ENCODE data around the gene PTCH1.

The PTCH1 gene

DNA sequence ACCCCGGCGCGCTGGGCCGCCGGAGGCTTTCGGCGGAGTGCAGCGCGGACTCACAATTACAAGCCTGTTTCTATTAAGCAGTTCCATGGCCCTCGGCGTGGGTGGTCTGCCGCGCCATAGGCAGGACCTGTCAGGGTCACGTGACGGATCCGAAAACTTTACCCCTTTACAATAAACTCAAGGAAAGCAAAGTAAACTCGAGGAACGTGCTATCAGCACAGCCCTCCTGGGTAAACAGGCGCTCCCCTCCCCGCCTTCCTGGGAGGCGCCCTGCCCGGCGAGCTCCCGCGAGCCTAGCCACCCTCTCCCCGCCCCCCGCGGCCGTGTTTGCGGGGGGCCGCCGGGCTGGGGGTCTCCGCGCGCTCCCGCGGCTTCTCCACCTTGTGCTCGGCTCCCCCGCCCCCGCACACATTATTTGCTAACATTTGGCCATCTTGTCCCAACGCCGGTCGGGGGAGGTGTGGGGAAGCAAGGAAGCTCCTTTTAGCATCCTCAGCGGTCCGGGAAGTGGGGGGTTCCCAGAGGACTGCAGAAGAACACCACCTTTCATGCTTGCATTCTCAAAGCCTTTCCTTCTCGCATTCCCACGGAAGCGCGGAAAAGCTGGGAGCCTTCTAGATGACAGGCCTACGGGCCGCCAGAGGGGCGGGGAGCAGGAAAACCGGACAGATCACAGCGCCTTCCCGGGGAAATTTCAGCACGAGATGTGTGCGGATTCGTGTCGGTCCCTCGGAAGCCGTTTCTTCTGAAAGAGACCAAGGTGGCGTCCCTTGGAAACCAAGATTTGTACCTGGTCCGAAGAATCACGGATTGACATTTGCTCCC lies at the start of gene PTCH1:
PTCH1 (minus strand) TSS at position 238 of the 825 bp plus-strand sequence.
- DNase-seq, result peak; percentile 43

DNA sequence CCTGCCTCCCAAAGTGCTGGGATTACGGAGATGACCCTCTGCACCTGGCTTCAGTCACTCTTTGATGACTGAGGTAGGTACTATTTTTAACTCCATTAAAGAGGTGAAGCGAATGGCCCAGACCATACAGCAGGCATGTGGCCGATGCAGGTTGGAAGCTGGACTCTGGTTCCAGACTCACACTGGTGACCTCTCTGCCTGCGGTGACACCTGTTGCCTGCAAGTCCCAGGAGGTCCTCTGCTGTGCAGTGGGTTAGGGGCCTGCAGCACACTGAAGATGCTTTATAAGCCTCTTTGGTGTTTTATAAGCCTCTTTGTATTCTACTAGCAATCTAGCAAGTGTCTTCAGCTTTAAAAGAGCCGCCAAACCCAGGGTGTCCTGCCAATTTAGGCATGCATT lies 49.2 kb upstream of the PTCH1 start:
- DNase-seq, result no peak

DNA sequence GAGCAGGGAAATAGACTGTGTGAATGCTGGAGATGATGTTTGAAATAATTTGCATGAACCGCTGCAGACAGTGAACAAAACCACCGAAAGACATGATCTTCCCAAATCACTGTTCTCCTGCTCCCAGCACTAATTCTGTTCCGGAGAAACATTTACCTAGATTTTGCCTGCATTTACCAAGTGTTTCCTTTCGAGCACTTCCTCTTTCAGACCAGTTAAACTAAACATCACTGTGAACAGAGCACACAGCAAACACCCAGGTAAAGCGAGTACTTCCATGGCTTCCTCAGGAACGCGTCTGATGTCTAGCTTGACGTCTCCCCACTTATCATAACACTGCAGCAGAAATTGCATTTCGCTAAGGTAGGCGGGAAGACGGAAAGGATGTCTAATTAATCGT lies 45.1 kb upstream of the PTCH1 start:
- no peak for DNase-seq

DNA sequence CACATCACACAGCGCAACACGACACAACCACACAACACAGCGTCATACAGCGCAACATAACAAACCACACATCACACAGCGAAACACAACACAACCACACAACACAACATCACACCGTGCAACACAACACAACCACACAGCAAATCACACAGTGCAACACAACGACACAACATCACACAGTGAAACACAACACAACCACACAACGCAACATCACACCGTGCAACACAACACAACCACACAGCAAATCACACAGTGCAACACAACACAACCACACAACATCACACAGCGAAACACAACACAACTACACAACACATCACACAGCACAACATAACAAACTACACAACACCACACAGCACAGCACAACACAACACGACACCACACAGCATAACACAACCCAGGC lies 40.4 kb upstream of the PTCH1 start:
- no peak for DNase-seq

DNA sequence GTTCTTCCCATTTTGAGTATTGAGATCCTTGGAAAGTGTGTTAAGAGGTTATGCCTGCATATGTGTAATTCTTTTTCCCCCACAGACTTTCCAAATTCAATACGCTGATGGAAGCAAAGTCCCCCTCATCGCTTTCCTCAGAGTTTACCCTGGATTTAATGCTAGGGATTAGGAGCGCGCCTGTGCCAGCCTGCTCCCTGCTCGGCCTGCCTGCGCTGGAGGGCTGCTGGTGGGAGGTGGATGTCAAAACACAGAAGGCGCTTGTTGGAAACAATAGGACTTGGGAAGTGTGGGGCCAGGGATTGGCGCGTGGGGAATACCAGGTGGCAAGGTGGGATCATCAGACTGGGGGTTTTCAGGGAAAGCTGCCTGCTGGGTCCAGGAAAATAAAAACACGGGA lies 39.8 kb upstream of the PTCH1 start:
- no peak for DNase-seq

DNA sequence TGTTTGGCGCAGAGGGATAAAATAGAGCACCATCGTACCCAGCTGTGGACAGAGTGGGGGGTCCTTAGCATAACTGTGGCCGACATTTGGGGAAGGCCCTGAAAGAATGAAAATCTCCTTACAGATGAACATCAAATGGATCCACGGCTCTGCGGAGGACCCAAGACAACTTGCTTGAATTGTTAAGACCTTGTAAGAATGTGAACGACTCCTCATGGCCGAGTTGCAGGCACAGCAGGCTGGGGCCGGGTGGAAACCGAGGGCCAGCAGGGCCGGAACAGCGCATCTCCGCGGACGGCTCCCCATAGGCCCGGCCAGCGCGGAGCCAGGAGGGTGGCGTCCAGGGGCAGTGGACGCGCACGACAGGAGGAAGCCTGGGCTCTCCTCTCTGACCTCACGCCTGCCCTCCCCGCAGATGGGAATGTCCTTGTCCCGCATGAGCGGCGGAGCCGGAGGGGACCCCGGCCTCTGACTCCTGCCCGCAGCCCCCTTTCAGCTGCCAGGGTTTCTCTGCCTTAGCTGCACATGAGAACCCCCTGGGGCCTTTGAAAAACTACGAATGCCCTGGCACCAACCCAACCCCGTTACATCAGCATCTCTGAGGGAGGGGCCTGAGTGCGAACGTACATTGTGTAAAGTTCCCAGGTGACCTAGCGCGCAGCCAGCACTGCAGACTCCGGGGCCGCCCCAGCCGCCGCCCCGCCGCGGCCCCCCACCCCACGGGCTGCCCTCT lies 36.2 kb upstream of the PTCH1 start:
- no peak for DNase-seq

DNA sequence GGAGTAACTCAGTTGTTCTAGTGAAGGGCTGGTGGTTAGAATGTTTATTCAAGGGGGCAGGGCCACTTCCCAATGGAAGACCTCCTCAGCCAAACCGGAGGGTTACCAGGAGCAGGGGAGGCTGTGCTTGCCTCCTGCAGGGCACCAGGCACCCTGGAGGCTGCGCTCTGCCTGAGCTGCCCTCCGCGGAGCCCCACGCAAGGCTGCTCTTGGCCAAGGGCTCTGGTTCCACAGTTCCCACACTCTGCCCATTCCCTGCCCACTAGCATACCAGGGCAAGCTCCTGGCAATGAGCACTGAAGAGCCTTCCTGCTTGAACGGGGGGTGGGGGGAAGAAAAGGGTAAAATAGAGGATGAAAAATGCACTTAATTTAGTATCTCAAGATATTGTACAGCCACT lies 35.5 kb upstream of the PTCH1 start:
- no peak for DNase-seq

DNA sequence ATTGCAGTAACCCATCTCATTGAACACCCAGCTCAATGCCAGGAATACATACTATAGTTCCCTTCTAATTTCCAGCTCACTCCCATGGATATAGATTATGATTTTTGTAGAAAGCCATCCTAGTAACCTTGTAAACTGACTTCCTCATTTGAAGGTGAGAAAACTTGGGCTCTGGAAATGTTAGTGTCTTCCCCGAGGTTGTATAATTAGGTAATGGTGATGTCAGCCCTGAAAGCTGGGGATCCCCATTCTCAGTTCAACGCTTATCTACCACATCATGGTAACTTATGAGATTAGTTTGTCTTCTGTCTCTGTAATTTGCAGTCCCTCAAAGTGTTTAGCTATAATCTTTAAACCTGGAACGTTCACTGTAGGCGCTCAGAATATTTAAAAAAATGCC lies 34.6 kb upstream of the PTCH1 start:
- no peak for DNase-seq

DNA sequence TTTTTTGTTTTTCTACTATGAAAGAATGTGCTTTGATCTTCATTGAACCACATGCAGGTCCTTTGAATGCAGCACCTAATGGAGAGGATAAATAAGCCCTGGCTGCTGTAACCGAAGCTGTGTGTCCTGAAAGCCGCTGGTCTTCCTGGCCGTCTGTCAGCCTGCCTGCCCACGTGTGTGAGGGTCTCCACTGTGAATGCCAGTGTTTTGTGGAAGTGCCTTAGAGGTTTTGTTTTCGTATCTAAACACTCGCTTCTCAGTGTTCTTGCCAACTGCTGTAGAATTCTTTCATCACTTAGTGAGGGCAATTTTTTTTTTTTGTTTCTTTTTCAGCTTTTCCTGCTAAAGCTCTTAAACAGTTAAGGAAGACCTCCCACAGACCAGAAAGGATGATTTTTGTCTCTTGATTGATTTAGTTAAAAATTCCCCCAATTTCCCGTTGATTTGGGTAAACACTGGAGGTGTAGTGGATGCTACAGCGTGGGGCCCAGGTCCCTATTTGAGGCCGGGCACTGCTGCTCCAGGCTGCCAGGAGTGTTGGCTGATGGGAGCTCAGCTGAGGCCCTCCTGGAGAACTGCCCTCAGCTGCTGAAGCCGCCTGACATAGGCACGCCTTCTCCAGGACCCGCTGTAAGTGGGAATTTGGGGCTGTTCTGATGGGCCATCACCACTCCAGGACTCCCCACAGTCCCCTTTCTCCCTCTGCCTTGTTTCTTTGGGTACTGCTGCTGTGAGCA lies 29.2 kb upstream of the PTCH1 start:
- DNase-seq, result no peak

DNA sequence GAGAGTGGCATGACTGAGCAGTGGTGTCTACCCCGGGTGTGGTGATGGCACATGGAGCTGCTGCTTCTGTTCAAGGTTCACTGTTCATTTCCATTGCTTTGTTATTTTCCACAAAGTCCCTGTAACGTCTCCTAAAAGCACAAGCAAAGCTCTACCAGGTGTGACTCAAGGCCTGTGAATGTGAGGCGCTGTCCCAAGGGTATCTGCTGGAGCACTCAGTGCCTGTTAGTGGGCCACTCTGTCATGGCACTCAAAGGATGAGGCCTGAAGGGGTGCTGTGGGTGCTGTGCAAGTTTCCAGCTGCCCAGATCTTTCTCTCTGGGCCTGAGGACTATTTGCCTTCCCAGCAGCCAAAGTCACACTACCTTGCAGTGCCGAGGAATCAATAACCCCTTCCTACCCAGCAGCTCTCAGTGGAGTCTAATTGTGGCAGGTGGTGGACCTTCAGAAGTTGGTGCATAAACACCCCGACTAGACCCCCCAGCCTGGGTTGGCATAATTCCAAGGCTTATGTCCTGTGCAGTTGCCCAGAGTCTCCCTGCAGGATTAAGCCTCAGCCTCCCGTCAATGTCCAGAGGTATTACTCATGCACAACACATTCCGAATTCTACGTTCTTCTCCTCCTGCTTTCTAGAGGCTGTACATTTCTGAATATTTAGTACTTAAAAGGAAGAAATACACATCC lies 17.4 kb upstream of the PTCH1 start:
- no peak for DNase-seq

DNA sequence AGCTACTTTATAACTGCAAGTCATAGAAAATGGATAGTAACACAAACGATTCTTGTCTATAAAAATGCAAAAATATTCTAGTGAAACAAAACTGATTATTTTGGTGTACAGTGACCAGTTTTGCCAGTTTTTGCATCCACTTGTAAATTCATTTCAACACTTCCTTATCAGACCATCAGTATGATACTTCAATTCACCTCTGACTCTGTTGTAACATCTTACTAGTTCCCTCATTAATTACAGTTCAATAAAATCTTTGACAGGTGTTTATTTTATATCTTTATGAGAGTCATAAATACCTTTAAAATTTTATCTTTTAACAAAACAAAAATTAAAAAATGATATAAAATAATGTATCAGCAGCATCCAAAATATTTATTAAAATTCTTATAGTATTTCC lies 13.1 kb upstream of the PTCH1 start:
- no peak for DNase-seq

DNA sequence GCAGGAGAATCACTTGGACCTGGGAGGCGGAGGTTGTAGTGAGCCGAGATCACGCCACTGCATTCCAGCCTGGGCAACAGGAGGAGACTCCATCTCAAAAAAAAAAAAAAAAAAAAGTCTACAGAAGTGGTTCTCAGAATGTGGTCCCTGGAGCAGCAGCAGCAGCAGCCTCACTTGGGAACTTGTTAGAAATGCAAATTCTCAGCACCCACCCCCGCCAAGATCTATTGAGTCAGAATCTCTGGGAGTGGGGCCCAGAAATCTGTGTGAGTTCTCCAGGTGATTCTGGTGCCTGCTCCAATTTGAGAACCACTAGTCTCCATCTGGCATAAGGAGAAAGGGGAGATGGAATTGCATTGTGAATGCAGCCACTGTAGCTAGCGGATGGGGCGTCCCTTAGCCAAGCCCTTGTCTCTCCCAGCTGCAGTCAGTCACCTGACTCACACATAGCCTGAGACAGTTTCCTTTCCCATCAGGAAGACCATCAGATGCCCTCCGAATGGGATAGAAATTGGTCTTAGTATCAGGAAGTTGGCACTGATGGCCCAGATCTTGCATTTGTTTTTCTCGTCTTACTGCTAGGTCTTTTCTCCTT lies 12.2 kb upstream of the PTCH1 start:
- DNase-seq, result no peak

DNA sequence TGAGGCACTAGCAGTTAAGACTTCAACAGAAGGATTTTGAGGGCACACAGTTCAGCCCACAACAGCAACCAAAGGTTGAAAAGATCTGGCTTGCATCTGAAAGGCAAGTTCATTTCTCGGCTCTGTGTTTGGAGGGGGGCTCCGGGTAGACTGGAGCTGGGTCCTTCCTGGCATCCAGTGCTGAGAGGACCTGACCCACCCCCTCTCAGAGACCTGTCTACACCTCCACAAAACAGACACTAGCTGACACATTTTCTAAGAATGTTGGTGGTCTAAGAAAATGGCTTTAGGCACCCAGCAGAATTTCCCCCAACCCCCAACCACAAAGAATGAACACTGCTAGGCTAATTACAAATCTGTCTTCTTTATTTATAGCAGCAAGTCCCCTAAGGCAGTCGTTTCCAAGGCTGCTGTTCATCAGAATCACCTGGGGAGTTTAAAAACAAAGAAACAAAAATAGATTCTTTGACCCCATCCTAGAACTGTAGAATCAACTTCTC lies 6.2 kb upstream of the PTCH1 start:
- no peak for DNase-seq

DNA sequence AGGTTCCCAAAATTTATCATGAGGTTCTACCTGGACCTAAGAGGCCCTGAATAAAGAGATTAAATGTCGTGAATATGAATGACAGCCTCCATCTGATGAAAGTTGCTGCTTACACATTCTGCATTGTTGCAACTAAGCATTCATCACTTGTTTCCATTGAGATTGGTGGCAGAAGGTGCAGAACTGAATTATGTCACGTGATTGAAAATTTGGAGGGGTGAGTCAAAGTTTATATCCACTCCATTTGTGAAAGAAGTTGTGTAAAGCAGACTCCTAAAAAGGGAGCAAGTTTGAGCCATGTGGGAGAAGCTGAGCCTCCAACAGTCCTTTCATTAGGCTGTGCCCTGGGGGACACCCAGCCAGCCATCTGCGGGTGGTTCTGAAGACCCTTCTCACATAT lies 4.9 kb upstream of the PTCH1 start:
- DNase-seq, result no peak

DNA sequence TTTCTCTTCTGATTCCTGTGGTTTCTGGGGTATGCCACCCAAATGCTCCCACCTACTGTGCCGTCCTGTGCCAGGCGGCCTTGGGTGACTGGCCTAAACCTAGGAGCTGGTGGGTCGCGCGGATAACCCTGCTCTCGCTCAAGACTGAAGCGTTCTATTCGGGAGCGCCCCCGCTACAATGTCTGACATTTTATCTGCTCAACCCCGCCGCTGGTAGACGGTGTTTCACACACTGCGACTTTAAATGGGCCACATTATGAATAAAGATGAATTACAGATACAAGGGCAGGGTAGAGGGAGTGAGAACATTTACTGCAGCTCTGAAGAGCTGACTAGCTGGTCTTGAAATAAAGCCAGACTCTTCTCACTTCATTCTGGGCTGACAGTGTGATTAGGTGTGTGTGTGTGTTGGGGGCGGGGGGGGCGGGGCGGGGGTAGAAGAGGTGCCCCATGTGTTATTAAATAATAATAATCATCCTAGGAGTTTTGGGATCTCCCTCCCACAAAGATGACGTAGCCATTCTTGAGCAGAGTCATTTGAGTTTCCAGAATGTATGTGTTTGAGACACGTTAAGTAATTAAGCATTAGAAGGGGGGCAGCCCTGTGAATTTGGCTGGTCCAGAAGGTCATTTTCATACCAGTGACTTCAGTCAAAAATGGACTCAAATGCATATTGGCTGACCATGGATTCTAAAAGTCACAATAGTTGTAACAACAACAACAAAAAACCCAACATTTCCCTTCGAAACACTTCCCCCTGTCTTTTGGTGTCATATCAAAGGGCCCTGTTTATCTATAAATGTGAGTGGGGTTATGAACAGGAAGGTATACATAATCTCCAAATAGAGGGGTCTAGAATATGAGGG lies 1.0 kb upstream of the PTCH1 start:
- DNase-seq, result no peak

DNA sequence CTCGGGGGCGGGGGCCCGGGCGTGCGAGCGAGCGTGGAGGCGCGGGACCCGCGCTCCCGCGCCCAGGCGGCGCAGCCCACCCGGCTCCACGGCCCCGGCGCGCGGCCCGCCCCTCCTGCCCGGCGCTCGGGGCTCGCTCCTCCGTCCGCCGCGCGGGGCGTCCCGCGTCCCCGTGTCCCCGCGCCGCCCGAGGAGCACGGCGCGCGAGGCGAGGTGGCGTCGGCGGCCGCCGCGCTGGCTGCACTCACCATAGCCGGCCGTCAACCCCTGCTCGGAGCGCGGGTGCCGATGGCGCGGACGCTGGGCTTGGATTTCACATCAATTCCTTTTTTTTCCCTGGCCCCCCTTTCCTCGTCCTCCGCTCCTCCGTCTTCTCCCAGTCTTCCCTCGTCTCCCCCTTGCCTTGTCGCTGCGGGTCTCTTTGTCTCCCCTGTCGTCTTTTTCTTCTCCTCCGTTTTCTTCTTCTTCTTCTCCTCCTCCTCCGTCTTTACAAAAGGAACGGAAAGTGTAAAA lies 494 bp downstream of the PTCH1 start:
- peak; percentile 19 for DNase-seq

DNA sequence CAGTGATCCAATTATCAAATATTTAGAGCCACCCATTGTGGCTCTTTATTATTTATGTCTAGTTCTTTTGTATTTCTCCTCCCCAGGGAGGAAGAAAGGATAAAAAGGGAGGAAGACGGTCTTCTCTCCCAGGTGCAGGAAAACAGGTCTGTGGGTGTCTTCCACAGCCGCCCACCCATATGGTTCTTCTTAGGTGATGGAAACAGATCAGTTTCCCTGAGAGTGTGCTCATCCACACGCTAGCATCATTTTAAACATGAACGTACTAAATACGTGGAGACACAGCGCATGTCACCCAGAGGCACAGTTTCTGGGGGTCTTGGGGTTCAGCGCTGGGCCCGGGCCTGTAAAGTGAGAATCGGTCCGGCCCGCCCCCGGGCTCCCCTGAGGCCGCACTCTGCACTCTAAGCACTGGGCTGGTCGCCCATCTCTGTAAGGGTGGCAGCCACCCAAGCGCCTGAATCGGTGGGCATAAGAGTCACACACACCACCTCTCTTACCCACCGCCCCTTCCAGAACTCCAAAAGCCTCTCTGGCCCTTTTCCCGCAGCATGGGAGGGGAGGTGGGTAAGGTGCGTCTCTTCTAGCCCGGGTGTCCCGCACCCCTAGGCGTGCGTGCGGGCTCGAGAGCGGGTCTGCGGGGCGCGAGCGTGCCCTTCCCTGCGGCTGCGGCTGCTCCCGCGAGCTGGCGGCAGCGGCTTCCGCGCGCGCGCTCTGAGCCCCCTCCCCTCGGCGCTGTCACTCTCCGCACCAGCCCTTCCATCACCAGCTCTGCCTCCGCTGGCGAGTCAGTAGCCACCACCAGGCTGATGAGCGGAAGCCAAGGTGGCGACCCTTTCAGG lies 1.3 kb downstream of the PTCH1 start:
- DNase-seq, result no peak

DNA sequence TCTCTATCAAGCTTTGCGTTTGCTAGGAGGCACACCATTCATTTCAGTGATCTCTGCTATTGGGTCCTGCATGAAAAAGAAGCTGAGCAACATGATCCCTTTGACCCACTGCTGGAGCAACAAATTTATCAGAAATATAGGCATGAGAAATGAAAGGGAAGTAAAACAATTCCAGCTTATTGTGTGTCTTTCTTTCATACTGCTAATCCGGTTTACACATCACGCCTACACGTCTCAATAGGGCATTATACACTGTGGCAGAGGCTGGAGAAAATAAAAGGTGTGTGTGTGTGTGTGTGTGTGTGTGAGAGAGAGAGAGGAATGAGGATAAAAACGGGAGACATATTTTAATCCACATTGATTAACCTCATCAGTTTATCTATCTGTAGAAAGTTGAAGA lies 2.4 kb downstream of the PTCH1 start:
- no peak for DNase-seq

DNA sequence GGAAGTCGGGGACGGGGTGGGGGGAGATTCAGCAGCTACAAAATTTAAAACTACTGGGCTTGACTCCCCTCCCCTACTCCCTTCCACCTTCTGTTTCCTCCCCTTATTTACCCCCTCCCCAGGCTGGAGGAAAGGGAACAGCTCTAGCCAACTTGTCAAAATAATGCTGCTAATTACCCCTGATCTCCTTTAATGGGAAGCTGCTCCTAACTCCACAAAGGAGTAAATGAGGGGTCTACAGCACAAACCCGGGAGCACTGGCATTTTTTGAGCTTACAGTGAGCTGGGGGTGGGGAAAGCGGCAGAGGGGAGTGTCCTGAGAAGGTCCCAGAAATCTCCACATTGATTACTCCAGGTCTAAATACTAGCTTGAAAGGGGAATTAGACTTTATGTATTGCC lies 3.1 kb downstream of the PTCH1 start:
- DNase-seq, result no peak

DNA sequence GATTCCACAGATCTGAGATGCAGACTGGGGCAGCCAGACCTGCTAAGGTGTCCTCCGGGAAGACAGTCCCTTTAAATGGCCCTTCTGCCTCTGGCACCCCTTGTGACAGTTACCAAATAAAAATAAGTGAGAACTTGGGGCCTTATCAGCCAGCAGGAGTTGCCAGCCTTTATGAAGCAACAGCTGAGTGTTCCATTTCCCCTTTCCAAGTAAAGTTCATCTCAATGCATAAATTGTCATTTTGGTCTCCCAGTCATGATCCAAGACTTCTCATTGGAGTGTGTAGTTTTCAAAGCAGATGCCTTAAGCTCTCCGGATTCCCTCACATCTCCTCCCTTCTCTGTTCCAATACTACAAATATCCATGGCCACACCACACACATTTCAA lies 4.1 kb downstream of the PTCH1 start:
- DNase-seq, result peak; percentile 1

Data from HCEC 1CT (cell line).